Activated CD4-positive, alpha-beta T cell treated with anti-CD3 and anti-CD28 coated beads, Interleukin-2, Interleukin-4, amounts not matched to agents 100 ng/mL and 50 ng/mL, durations not matched to agents 16 hours and 8 hours (primary cell): ENCODE results near the gene RTP2.

Experiments used
- DNase-seq: peaks from one replicate; pipeline ENCODE4 v3.0.0-alpha.2; 2020; ENCODE audit warnings: low spot score

RTP2 gene

DNA sequence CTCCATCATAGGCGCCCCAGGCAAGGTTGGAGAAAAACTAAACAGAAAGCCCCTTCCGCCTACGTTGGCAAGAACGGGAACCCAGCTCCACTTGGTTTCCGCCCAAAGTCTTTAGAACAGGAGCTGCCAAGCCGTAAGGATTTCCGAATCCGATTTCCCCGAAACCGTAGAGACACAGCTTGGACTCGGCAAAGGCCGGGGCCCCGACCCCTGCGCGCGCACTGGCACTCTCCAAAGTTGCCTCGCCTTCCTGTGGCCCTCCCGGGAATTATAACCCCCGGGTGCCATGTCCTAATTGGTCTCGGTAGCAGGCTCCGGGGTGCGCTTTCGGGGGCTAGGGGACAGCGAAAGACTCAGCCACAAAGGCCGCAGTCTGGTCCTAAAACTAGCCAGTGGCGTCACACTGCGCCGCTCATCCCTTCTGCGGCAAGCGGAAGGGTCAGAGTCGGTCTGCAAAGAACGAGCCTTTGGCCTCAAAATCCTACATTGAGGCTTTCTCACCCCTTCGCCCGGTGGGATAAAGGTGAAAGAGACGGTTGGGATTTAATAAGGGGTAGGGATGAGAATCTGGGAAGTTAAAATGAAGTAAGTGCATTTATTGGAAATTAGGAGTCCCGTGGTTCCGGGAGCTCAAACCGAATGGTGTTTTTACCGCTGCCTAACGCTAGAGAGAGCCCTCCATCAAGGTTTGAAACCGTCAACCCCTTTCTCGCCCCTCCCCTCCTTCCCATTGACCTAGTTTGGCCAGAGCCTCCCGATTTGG lies 36.2 kb upstream of the RTP2 start:
- peak; percentile 87 for DNase-seq

DNA sequence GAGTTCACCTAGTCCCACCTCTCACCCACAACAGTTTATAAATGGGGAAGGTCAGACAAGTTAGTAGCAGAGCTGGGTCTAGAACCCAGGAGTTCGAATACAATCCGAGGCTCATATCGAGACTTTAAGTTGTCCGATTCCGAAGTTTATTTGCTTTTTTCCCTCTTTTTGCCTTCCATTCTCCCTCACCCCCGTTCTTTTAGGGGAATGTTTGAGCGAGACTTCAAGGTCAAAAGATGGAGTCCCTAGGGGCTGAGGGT lies 35.6 kb upstream of the RTP2 start:
- no peak for DNase-seq

- DNase-seq = peak; percentile 54
Measured at GRCh38 chr3:187737368-187738070, 35.2 kb upstream of the RTP2 start.

- no peak for DNase-seq
Measured at GRCh38 chr3:187737006-187737367, 34.6 kb upstream of the RTP2 start.

DNA sequence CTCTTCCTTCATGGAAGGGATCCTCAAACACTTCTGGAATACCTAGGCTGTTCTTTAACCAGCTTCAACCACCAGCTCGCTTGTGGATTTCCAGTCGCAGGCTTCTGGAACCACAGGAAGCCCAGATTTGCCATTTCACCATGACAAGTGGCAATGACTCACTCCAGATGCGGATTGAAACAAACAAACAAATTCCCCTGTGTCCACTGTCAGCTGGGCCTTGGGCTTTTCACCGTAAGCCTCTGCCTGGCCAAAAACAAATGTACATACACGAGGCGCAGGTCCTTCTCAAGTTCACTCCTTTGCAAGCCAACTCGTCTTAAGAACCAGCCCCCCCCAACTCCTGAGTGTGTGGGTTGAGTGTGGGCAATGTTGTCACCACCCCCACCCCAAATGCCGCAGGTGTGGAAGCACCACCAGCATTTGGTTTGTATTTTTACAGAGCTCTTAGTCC lies 34.1 kb upstream of the RTP2 start:
- peak; percentile 43 for DNase-seq

- DNase-seq = no peak
Measured at GRCh38 chr3:187735837-187736236, 33.5 kb upstream of the RTP2 start.

DNA sequence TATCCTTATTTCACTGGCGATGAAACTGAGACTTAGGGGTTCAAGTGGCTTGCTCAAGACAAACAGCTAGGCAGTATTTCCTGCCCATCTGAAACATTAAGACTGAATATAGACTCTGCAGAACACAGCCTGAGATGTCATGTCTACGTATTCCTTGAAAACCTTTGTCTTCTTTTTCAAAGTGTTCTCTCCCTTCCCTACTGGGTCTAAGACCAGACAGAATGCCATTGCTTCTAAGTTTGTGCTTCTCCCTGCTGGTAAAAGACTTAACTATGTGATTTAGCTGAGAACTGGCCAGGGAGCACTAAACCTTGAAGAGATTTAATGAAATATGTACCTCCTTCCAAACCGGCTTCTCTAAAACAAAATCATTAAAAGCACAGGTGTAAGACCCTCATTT lies 33.0 kb upstream of the RTP2 start:
- DNase-seq = no peak

GRCh38 chr3:187734841-187735240 lies 32.5 kb upstream of the RTP2 start:
- no peak for DNase-seq

GRCh38 chr3:187733371-187733770 lies 31.0 kb upstream of the RTP2 start:
- no peak for DNase-seq

GRCh38 chr3:187729598-187729997 lies 27.2 kb upstream of the RTP2 start:
- DNase-seq = no peak

DNA sequence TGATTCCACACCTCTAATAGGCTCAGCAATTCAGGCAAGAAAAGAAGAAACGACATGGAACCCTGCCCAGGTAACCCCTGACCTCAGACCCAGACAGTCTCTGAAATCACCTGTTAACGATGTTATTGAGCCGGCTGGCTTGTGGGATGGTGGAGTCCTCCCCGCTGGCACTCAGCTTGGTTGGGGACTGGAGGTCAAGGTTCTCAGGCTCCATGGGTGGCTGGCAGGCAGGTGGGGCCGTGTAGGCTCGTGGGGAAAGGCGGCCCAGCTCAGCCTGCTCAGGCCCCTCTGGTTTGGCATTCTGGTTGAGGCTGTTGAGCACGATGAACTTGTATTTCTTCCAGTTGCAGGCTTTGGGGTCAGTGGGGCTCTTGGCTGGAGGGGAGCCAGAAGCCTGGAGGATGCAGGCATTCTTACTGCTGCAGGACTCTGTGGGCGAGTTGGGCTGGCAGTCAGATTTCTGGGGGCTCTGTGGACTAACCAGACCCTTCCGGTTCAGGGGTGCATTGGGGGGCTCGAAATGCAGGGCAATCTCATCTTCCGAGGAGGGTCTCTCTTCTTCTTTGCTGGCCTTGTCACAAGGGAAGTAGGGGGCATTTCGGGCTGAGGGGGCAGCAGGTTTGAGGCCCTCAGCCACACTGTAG lies 26.7 kb upstream of the RTP2 start:
- DNase-seq = no peak

DNA sequence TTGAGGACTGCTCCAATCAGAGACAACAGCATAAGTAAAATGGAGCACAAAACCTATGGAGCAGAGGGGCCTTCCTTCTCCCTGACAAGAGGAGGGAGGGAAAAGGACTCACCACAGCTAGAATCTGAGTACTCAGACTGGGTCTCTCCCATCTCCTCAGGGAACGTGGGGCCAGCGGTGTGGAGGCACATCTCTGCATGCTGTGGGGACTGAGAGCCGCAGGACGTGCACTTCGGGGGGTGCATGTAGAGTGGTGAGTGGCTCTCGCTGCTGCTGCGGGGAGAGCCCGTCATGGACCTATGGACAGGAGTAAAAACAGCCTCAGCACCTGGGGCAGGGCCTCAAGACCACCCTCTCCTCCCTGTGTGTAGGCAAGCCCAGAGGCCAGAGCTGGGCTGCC lies 25.9 kb upstream of the RTP2 start:
- DNase-seq = no peak

- no peak for DNase-seq
Measured at GRCh38 chr3:187726564-187726963, 24.2 kb upstream of the RTP2 start.

DNA sequence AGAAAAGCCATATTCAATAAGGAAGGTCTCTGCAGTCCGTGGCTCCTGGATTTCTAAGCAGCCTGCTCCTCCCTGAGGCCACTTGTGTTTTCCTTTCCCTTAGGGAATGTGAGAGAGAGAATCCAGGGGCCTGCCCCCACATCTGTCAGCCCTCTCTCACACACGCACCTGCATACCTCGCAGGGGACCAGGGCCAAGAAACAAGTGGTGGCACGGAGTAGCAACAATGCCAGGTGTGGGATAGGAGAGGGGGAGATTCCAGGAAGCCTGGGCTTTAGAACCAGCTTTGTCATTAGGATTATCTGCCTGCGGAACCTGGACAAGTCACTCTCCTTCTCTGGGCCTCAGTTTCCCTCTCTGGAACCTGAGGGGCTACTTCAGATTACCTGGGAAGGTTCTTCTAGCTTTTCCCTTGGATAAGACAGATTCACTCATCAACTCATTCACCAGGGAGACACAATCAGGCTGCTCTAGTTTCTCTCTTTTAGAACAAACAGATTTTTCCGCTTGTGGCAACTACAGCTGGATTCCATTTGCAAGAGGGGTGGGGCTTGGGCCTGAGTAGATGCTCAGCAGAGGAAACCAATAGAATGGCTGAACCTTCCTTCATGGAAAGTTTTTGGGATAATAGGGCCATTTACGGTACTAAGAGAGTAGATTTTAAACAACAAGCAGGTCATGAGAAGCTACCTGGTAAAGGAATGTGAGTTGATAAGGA lies 23.5 kb upstream of the RTP2 start:
- DNase-seq = no peak

DNA sequence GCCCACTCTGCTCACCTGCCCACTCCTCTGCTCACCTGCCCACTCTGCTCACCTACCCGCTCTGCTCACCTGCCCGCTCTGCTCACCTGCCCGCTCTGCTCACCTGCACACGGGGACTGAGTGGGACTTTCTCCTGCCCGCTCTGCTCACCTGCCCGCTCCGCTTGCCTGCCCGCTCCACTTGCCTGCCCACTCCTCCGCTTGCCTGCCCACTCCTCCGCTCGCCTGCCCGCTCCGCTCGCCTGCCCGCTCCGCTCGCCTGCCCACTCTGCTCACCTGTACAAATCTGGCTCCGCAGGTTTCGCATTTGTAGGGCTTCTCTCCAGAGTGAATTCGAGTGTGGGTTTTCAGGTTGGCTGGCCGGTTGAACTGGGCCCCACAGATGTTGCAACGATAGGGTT lies 22.9 kb upstream of the RTP2 start:
- DNase-seq = no peak

GRCh38 chr3:187722206-187722612 lies 19.9 kb upstream of the RTP2 start:
- no peak for DNase-seq

GRCh38 chr3:187721055-187721454 lies 18.7 kb upstream of the RTP2 start:
- DNase-seq = no peak

DNA sequence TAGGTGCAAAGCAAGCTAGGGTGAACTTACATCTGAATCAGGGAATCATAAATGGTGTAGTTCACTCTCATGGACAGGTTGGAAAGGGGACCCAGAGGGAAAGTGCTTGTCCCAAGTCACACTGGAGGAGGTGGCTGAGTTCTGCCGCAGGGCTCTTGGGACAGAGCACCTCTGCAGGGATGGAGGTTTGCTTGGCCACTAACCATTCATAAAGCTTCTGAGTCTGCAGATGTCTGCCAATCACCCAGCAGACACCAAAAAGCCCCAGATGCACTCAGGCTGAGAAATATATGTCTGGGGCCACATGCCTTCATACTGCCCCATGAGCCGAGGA lies 17.9 kb upstream of the RTP2 start:
- no peak for DNase-seq

GRCh38 chr3:187719628-187720336 lies 17.4 kb upstream of the RTP2 start:
- DNase-seq = no peak

DNA sequence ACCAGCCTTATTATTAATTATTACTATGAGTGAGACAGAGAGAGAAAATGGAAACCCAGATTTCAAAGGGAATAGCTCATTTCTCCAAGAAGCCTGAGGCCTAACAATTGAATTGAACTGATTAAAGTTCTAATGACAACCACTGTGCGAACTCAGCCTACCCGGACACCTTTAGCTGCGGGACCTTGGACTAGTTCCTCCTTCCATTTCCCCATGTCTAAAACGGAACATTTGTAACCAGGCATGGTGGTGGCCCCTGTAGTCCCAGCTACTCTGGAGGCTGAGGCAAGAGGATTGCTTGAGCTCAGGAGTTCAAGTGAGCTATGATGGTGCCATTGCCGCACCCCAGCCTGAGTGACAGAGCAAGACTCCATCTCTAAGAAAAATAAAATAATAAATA lies 16.4 kb upstream of the RTP2 start:
- no peak for DNase-seq

DNA sequence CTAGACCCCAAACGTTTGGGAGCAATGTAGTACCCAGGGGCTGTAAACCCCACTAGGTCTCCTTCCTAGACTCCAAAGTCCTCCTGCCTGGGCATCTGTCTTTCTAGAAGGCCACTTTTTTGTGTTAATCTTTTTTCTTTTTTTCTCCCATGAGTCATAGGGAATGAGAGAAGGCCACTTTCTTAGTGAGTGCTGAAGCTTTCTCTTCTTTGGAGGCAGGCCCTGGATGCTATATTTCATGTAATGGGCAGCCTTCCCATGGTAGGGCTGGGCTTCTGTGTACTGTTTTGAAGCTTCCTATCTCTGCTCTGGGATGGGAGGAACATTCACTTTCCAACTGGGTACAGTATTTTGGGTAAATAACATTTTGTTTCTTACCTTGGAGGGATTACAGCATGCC lies 15.2 kb upstream of the RTP2 start:
- DNase-seq = no peak

GRCh38 chr3:187714404-187714979 lies 12.1 kb upstream of the RTP2 start:
- peak; percentile 80 for DNase-seq
